Erythroblast (primary cell): ENCODE results near the gene NECAB3.

Experiments used
- DNase-seq, 2 experiments: peaks; one replicate each; lab custom pipeline; 2025; lab: John Stamatoyannopoulos, UW
- GATA1 ChIP-seq: IDR thresholded peaks from 2 replicates; pipeline ENCODE4 v1.6.1; 2011; ENCODE audit warnings: low read depth, mild to moderate bottlenecking, control low read depth, low read length, moderate library complexity
- POLR2A ChIP-seq: IDR thresholded peaks from 2 replicates; pipeline ENCODE4 v1.6.1; 2011; ENCODE audit warnings: mild to moderate bottlenecking, low read length

NECAB3 gene

DNA sequence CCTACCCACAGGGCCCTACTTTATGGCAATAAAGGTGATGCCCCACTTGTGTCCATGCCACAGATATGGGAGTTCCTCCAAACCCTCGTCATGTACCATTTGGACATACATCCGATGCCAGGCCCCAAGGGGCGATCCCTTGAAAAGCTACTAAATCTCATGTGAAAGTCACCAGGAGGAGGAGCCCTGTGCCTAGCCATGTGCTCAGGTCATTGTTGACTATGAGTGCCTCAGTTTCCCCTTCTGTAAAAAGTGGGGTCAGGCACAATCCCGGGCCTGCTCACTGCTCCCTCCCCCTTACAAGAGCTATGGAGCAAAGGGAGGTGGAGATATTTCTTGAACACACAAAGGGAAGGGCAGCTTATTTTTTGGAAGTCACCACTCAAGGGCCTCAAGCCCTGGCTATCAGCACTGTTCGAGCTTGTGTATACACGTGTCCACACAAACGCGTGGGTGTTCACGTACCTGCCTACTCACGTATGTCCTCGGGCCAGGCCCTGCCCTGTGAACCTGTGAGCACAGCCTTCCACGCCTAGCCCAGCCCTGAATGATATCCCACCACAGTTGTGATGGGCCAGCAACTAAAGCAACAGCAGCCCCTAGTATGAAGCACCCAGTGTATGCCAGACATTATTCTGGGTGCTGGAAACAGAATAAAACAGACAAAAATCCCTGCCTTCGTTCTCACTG, 5.6 kb downstream of the NECAB3 start:
- peak in 1 of 2 experiments; percentile 37 for DNase-seq
- TF ChIP-seq GATA1, result no peak
- TF ChIP-seq POLR2A, result no peak

DNA sequence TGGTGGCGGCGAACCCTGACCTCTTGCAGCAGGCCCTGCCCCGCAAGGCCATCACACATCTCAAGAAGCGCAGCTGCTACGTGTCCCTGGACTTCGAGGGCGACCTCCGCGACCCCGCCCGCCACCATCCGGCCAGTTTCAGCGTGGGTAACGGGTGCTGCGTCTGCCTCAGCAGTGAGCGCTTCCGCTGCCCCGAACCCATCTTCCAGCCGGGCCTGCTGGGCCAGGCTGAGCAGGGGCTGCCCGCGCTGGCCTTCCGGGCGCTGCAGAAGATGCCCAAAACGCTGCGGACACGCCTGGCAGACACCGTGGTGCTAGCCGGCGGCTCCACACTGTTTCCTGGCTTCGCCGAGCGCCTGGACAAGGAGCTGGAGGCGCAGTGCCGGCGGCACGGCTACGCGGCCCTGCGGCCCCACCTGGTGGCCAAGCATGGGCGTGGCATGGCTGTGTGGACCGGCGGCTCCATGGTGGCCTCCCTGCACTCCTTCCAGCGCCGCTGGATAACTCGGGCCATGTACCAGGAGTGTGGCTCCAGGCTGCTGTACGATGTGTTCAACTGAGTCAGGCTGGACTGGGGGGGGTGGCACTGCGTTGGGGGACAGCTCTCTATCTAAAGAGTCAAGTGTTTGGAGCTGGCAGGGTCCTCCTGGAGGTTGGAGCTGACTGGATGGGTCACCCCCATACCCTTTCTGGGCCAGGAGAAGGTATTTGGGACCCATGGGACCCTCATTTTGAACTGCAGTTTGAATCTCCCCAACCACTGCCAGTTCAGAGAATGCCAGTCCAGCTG, 6.4 kb downstream of the NECAB3 start:
- no peak for TF ChIP-seq GATA1
- TF ChIP-seq POLR2A, result no peak
- DNase-seq, result peak; percentile 80 to 86

DNA sequence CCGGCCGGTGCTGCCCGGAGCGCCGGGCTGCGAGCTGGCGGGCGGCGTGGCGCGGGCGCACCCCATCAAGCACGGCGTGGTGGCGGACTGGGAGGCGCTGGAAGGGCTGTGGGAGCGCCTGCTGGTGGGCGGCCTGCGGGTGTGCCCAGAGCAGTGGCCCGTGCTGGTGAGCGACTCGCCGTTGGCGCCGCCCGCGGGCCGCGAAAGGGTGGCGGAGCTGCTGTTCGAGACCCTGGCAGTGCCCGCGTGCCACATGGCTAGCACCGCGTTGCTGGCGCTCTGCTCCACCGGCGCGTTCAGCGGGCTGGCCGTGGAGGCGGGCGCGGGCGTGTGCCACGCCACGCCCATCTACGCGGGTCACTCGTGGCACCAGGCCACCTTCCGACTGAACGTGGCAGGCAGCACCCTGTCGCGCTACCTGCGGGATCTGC, 7.0 kb downstream of the NECAB3 start:
- no peak for TF ChIP-seq POLR2A
- TF ChIP-seq GATA1, result no peak
- DNase-seq, result peak; percentile 65 to 67

DNA sequence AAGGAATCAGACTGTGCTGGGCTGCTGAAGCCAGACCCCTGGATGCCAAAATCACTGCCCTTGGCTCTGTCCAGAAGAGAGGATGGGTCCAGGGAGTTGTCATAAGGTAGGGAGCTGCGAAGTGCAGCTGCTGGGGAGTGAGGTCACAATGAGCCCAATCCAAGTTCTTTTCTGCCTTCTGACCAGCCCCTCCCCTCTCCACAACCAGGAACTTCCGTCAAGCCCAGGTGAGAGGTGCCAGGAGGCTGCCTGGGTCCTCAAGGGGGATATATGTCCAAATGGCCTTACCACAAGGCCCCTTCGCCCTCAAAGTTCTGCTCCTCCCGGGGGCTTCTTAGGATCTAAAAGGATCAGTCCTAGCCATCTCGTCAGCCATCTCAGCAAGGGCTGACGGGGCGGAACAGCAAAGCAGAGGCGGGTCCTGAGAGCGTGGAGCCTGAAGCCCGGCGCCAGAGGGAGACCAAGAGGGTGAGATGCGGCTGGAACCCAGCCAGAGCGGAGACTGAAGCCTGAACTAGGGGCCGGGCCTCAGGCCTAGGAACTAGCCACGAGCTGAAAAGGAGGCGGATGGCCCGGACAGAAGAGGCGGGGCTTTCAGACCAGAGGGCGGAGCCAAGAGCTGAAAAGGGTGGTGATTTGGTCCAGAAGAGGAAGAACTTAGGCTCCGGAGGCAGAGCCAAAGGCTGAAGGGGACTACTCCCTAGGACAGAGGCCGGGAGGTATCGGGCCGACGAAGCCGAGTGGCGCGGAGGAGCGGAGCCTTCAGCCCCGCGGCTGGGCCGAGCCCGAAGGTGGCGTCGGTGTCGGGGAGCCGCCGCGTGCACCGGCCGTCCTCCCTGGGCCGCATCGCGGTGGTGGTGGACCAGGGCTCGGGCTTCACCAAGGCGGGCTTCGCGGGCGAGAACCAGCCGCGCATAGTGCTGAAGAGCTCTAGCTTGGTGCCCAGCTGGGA, 7.7 kb downstream of the NECAB3 start, which contains the start of gene ACTL10:
TSS of gene ACTL10 (plus strand) at position 651 of the 952 bp plus-strand sequence. CDS start 555 bp downstream, outside the sequence.
- TF ChIP-seq GATA1 (no peak), POLR2A (peak; percentile 51)
- DNase-seq, result peak; percentile 96 to 97

DNA sequence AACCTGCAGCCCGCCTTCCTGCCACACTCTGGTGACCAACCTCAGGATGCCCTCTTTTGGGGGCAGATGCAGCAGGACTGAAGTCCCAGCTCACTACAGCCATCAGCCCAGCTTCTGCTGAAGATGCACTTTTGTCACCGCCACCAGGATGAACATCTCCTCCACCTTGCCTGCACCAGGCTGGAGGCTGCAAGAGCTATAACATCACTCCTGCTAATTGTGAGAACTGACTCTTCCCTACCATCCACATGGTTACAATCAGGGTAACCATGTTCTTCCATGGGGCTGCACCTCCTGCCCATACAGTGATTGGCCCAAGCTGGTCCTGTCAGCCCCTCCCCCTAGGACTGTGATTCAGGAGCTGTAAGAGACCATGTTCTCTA, 9.5 kb downstream of the NECAB3 start:
- TF ChIP-seq POLR2A, result no peak
- no peak for TF ChIP-seq GATA1
- DNase-seq, result no peak

DNA sequence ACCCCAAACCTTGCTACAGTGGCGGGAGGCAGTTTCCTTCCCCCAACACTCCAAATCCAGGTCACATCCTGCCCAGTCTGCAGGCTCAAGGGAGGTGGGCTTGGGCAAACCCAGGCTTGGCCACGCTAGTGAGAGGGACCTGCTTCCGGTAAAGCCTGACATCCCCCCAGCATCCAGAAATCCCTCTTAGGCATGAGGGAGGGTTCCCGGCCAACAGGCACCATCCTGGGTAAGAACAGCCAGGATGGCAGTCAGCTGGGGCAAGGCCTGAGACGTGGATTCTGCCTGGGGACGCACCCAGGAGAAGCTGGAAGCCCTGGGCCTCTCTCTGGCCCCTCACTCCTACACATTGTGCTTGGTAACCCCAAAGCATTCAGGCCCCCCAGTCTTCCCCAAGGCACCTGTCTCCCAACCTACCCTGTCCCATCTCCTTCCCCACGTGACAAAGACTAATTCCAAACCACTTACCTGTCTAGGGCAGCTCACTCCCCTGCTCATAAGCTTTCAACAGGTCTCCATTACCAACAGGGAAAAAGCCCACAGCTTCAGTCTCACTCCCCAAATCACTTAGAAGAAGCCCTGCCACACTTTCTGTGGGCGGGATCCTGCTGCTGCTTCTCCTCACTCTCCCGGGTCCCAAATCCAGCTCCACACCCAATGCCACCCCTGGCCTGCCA, 10.0 kb downstream of the NECAB3 start:
- no peak for DNase-seq
- no peak for TF ChIP-seq POLR2A

DNA sequence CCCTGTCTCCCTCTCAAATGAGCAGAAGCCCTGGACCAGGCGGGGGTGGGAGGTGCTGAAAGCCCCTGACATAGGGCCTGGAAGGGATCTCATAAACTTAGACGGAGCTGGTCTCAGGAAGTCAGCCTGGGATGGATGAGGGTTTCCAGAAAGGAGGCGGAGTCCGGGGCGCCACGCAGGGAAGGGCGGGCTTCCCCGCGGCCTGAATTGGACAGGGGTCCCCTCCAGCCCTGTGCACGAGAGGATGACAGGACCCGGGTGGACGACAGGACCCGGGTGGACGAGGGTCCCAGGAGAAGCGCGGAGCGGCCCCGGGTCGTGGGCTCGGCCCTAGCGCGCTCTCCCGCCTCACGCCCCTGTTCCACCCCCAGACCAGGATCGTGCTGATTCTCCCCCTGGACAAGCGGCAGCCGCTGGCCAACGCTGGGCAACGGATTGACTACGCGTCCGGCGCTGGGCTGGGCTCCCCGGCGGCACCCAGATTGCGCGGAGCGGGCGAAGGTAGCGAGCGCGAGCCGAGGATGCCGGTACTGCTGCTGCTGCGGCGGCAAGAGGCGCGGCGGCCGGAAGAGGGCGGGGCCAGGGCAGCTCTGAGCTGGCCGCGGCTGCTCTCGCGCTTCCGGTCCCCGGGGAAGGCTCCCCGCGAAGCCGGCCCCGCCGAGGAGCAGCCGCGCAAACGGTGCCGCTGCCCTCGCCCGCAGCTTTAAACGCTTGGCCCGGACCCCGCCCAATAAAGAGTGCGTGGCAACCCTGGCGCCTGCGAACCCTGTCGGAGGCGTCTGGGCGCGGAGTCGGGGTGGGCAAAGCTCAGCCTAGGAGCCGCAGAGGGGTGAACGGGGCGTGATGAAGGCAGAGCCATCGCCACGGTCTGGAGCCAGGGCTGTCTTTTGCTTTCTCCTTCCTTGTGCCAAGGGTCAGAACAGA, 10.8 kb downstream of the NECAB3 start:
- peak; percentile 88 to 91 for DNase-seq
- TF ChIP-seq GATA1 (no peak), POLR2A (peak; percentile 71)

DNA sequence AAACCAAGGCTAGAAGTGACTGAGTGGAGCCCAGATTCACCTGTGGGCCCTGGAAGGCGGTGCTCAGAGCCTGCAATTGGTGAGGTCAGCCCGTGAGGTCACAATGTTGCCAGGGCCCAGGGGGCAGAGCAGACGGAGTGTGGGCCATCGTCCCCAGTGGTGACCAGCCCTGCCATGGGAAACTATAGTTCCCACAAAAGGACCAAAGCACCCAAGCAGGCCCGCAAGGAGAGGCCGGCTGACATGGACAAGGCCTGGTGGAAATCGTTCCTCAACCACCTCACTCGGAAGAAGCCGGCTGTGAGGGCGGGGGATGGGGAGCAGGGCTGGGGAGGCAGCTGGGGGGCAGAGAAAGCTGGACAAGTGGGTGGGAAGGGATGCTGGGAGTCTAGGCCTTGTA, 12.1 kb downstream of the NECAB3 start, which contains the start of gene C20orf144:
TSS of gene C20orf144 (plus strand) at position 156 of the 400 bp plus-strand sequence. CDS start at position 175, 19 bp downstream.
- DNase-seq, result no peak
- no peak for TF ChIP-seq POLR2A
- no peak for TF ChIP-seq GATA1

DNA sequence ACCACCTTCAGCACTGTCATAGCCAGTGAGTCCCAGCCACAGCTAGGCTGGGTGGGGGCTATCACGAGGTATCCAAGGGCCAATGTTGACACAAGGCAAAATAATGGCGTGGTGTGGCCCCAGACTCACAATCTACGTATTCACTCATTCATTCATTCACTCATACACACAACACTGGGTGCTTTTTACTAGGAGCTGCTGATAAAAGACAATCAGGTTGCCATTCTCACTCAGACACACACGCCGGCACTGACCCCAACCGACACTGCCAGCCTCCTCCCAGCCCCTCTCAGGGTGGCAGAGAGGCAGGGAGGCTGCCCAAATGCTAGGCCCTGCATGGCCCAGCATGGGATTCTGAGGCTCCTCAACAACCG, 13.6 kb downstream of the NECAB3 start:
- TF ChIP-seq POLR2A, result no peak
- no peak for TF ChIP-seq GATA1
- no peak for DNase-seq

DNA sequence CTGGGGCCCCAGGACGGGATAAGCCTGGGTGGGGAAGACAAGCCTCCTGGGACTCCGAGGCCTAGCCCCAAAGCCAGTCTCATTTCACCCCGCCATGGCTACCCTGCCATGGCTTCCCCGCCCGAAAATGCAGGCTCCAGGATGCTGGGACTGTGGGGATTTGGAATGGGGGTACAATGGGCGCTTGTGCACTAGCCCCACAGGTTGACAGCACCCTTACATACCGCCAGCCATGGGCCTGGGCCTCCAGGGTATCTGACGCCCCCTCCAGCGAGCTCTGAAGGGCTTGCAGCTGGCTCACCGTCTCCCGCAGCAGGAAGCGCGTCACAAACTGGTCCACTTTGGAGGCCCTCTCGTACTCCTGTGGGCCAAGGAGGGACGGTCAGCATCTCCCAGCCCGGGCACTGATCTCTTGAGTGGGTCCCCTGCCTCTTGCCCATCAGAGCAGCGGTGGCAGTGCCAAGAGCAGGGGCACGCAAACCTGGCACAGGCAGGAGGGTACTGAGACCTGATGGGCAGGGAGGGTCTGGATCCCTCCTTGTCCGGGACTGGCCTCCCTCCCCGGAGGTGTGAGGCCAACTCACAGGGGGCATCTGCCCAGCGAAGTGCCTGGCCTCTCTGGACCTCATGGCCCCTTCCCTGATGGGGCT, 14.1 kb downstream of the NECAB3 start:
- DNase-seq, result no peak
- TF ChIP-seq GATA1 (no peak), POLR2A (no peak)

DNA sequence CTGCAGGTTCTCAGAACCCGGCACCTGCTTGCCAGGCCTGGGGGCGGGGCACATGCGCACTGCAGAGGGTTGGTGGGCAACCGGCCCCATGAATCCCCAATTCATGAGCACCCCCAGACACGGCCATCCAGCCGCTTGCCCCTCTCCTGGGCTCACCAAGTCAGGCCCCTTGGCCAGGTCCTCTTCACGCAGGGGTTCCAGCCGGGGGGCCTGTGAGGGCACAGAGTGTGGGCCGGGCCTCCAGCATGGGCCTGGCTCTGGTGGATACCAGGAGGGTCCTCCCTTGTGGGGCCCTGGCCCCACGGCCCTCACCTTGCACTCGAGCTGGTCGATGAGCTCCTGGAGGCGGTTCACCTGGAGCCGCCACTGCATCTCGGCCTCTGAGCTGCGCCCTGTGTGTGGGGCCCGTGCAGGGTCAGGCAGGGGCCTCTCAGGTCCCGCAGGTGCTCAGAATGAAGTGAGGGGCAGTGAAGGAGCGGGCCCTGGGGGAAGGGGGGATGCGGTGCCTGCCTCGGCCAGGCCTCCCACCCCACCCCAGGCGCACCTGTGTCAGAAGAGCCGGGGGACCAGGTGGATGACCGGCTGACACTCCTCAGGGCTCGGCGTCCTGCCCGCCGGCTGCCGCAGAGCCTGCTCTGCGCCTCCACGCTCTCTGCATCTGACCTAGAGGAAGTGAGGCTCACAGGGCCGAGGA, 14.7 kb downstream of the NECAB3 start:
- no peak for TF ChIP-seq POLR2A
- no peak for TF ChIP-seq GATA1
- no peak for DNase-seq
